Measurements from ENCODE around the gene SGTB.

Gene SGTB

GRCh38 chr5:65674749-65675148 is 47.2 kb downstream of the SGTB start:
- no peak for TF ChIP-seq CTCF (IDR thresholded peaks at IDR 0.05; ENCODE audit: low read depth, low read length, missing control alignments)
- Histone ChIP-seq H3K27me3 (replicated peaks) (no peaks in the 10 kb centered on the region), H3K4me3 (ENCODE audit: low read depth, low read length) (no peak overlapping the region), H3K36me3 (replicated peaks) (peaks cover 4% of the 10 kb centered on the region), H3K27ac (no peak overlapping the region)
- in situ Hi-C loops (cut with HindIII; ENCODE audit: low pct_ligation_motif_present, low sequenced_read_pairs) = no loop called here
- DNase-seq = no peak

GRCh38 chr5:65672796-65673195 is 49.1 kb downstream of the SGTB start:
- TF ChIP-seq CTCF (IDR thresholded peaks at IDR 0.05; ENCODE audit: low read depth, low read length, missing control alignments) = no peak

GRCh38 chr5:65668696-65669095 is 53.2 kb downstream of the SGTB start:
- H3K4me3 ChIP-seq (ENCODE audit: low read depth, low read length) = no peak overlapping the region
- in situ Hi-C loops (cut with HindIII; ENCODE audit: low pct_ligation_motif_present, low sequenced_read_pairs) = no loop called here
- H3K36me3 ChIP-seq (replicated peaks) = peaks cover 4% of the 10 kb centered on the region

More at GRCh38 chr5:65672796-65673195, 49.1 kb downstream of the SGTB start:
- Histone ChIP-seq H3K27ac (no peak overlapping the region), H3K36me3 (replicated peaks) (no peaks in the 10 kb centered on the region), H3K27me3 (replicated peaks) (no peaks in the 10 kb centered on the region), H3K4me3 (ENCODE audit: low read depth, low read length) (no peak overlapping the region)
- in situ Hi-C loops (cut with HindIII; ENCODE audit: low pct_ligation_motif_present, low sequenced_read_pairs) = no loop called here
- DNase-seq = no peak

GRCh38 chr5:65663804-65664521 is 57.9 kb downstream of the SGTB start:
- in situ Hi-C loops (cut with HindIII; ENCODE audit: low pct_ligation_motif_present, low sequenced_read_pairs) = no loop called here
- no peak overlapping the region for H3K4me3 ChIP-seq (ENCODE audit: low read depth, low read length)
- H3K27me3 ChIP-seq (replicated peaks) = no peaks in the 10 kb centered on the region
- no peak overlapping the region for H3K27ac ChIP-seq
- no peak for DNase-seq
- peaks cover 7% of the 10 kb centered on the region for H3K36me3 ChIP-seq (replicated peaks)
- peak; percentile 63 for TF ChIP-seq CTCF (IDR thresholded peaks at IDR 0.05; ENCODE audit: low read depth, low read length, missing control alignments)

More at GRCh38 chr5:65668696-65669095, 53.2 kb downstream of the SGTB start:
- TF ChIP-seq CTCF (IDR thresholded peaks at IDR 0.05; ENCODE audit: low read depth, low read length, missing control alignments) = no peak
- no peak overlapping the region for H3K27ac ChIP-seq
- H3K27me3 ChIP-seq (replicated peaks) = no peaks in the 10 kb centered on the region
- no peak for DNase-seq

GRCh38 chr5:65654713-65655112 is 67.2 kb downstream of the SGTB start:
- TF ChIP-seq CTCF (IDR thresholded peaks at IDR 0.05; ENCODE audit: low read depth, low read length, missing control alignments) = no peak
- H3K27ac ChIP-seq = no peak overlapping the region
- no peak for DNase-seq
- H3K27me3 ChIP-seq (replicated peaks) = no peaks in the 10 kb centered on the region
- peaks cover 7% of the 10 kb centered on the region for H3K36me3 ChIP-seq (replicated peaks)
- H3K4me3 ChIP-seq (ENCODE audit: low read depth, low read length) = no peak overlapping the region
- in situ Hi-C loops (cut with HindIII; ENCODE audit: low pct_ligation_motif_present, low sequenced_read_pairs) = no loop called here

- no peak overlapping the region for H3K4me3 ChIP-seq (ENCODE audit: low read depth, low read length)
- H3K27me3 ChIP-seq (replicated peaks) = no peaks in the 10 kb centered on the region
- no peak overlapping the region for H3K27ac ChIP-seq
- peaks cover 7% of the 10 kb centered on the region for H3K36me3 ChIP-seq (replicated peaks)
- no peak for TF ChIP-seq CTCF (IDR thresholded peaks at IDR 0.05; ENCODE audit: low read depth, low read length, missing control alignments)
- in situ Hi-C loops (cut with HindIII; ENCODE audit: low pct_ligation_motif_present, low sequenced_read_pairs) = no loop called here
- no peak for DNase-seq
Measured at GRCh38 chr5:65651144-65651543, 70.8 kb downstream of the SGTB start.
